Adipocyte (in vitro differentiated cells): ENCODE data around the gene TBATA.

Experiments
- DNase-seq: peaks from one replicate; pipeline ENCODE4 v3.0.0-alpha.2; 2015; ENCODE audit warnings: low read depth
- H3K27me3 ChIP-seq: replicated peaks from 2 replicates; pipeline ENCODE4 v1.7.0; 2013; ENCODE audit warnings: mild to moderate bottlenecking, low read length, moderate library complexity; ENCODE audit not compliant: control insufficient read depth, insufficient read depth
- H3K36me3 ChIP-seq: 2 replicates; pipeline ENCODE4 v1.7.0; 2013; ENCODE audit warnings: low read length, mild to moderate bottlenecking, moderate library complexity; ENCODE audit not compliant: control insufficient read depth, insufficient read depth, severe bottlenecking
- H3K4me1 ChIP-seq: 2 replicates; pipeline ENCODE4 v1.7.0; 2013; ENCODE audit warnings: mild to moderate bottlenecking, low read length, moderate library complexity; ENCODE audit not compliant: control insufficient read depth, insufficient read depth
- H3K4me3 ChIP-seq: 2 replicates; pipeline ENCODE4 v1.7.0; 2013; ENCODE audit warnings: mild to moderate bottlenecking, low read length, moderate library complexity
- H3K9ac ChIP-seq: 2 replicates; pipeline ENCODE4 v1.7.0; 2013; ENCODE audit warnings: mild to moderate bottlenecking, low read length, moderate library complexity
- H3K9me3 ChIP-seq: 2 replicates; pipeline ENCODE4 v1.7.0; 2013; ENCODE audit warnings: mild to moderate bottlenecking, low read length, moderate library complexity; ENCODE audit not compliant: control insufficient read depth

TBATA gene

DNA sequence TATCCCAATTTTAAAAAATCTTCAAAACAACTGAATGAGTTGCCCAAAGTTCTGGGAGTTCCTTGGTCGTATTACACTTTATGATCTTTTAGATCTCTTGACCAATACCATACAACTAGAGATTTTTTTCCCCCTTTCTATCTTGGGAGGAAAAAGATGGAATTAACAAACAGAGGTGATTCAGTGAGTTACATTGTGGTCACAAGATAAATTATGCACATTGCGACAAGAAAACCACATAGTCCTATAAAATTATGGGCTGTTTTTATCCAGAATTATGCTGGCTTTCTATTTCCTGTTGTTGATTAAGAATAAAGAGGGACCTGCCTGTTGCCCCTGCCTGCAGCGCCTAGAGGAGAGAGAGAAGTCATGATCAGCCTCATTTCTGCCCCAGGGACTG, 22.4 kb upstream of the TBATA start:
- no peaks in the 10 kb centered on the region for H3K36me3 ChIP-seq

DNA sequence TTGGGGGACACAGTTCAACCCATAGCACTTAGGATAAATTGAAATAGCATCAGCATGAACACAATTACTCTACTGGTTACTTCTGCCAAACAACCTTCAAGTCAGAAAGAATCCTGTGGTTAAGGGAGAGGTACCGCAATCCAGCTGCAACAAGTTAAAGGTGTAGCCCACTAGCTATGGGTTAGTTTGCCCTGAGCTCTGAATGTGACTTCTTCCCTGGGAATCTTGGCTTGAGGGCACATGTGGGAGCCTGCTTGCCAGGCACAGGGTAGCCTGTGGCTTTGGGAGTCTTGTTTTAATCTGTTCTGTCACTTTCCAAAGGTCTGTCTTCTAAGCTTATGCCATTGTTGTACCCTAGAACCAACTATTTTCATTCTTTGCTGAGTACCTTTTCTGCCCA, 21.7 kb upstream of the TBATA start:
- H3K9ac ChIP-seq: no peak overlapping the region
- peaks cover 15% of the 10 kb centered on the region for H3K4me1 ChIP-seq
- peaks cover 3% of the 10 kb centered on the region for H3K9me3 ChIP-seq
- no peaks in the 10 kb centered on the region for H3K36me3 ChIP-seq
- H3K27me3 ChIP-seq: peaks cover 3% of the 10 kb centered on the region
- DNase-seq: no peak
- H3K4me3 ChIP-seq: no peak overlapping the region

More for the DNA sequence above, 22.4 kb upstream of the TBATA start:
- Histone ChIP-seq H3K27me3 (no peaks in the 10 kb centered on the region), H3K9ac (no peak overlapping the region), H3K9me3 (no peaks in the 10 kb centered on the region), H3K4me1 (peaks cover 15% of the 10 kb centered on the region), H3K4me3 (no peak overlapping the region)
- no peak for DNase-seq

DNA sequence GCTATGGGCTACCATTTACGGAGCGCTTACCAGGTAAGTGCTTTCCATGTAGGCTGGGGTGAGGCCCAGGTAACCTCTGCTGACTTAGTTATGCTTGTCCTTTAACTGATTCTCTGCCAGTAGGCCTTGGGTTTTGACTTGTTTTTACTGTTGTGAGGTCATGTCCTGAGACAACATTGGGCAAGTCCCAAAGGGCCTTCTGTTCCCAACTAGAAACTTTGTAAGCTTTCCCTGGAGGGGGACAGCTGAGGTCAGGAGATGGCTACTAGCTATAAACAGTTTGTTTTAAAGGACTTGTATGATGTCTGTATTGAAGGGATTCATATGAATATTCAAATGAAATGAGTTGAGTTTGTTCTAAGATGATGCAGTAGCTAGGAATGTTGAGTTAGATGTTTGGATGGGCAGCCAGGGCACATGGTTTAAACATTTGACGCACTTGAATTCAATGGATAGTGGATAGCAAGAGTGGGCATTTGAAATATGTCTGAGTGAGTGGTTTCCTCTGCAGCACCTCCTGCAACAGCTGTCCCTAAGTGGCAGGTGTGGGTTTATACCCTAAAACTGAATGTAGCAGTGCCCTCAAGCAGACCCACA, 20.5 kb upstream of the TBATA start:
- H3K9me3 ChIP-seq: peaks cover 4% of the 10 kb centered on the region
- no peak overlapping the region for H3K4me3 ChIP-seq
- H3K27me3 ChIP-seq: peaks cover 6% of the 10 kb centered on the region
- no peaks in the 10 kb centered on the region for H3K36me3 ChIP-seq
- no peak overlapping the region for H3K9ac ChIP-seq
- DNase-seq: no peak
- H3K4me1 ChIP-seq: peaks cover 15% of the 10 kb centered on the region

DNA sequence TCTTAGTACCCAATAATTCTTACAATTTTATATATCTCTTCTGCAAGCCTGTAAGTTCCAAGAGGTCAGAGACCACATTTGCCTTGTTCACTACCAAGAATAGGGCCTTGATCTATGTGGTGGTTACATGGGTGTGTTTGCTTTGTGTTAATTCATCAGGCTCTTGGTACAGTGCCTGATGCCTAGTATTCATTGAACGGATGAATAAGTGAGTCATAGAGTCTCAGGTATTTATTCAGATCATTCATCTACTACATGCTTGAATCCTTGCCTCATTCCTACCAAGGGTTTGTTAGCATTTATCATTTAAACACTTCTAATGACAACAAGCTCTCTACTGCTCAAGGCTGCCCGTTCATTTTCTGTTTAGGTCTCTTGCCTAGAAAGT, 19.2 kb upstream of the TBATA start:
- peaks cover 4% of the 10 kb centered on the region for H3K9me3 ChIP-seq
- H3K27me3 ChIP-seq: peaks cover 6% of the 10 kb centered on the region
- no peak overlapping the region for H3K4me3 ChIP-seq
- no peaks in the 10 kb centered on the region for H3K36me3 ChIP-seq
- H3K9ac ChIP-seq: no peak overlapping the region
- H3K4me1 ChIP-seq: peaks cover 15% of the 10 kb centered on the region
- DNase-seq: no peak

DNA sequence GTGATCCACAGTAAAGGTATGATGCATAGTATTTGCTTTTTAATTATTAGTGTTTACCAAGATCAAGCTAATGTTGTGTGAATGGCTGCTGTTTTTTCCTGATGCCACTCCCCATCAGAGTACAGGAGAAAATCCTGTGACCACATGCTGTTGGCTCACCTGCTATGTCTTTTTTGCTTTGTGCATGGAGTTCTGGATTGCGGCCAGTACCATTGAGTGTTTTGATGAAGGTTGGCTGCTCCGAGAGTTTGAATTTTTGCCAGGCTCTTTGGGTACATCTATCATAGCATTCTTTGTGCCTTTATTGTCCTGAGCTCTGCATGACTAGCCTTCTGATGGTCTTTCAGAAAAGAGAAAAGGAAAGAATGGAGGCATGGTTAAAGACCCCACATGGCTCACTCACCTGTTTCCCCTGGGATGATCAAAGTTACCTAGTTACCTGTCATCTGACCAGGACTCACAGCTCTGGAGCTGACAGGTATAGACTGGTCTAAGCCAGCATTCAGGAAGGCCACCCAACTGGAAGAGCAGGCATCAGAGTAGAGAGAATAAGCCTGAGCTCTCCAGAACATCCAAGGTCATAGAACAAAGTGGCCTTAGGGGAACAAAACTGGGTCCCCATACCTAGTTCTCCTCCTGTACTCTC, 18.7 kb upstream of the TBATA start:
- Histone ChIP-seq H3K36me3 (no peaks in the 10 kb centered on the region), H3K4me3 (no peak overlapping the region), H3K9ac (no peak overlapping the region), H3K27me3 (peaks cover 10% of the 10 kb centered on the region), H3K4me1 (peaks cover 15% of the 10 kb centered on the region), H3K9me3 (peaks cover 4% of the 10 kb centered on the region)
- no peak for DNase-seq

DNA sequence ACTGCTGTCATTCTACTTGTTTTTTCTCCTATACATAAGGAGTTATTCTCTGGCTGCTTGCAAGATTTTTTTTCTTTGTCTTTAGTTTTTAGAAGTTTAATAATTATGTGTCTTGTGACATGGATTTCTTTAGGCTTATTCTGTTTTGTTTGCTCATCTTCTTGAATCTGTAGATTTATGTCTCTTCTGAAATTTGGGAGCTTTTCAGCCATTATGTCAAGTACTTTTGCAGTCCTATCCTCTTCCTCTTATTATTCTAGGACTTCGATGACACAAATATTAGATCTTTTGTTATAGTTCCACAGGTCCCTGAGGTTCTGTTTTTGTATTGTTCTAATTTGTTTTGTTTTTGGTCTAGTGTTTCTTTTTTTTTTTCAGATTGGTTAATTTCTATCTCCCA, 16.7 kb upstream of the TBATA start:
- peaks cover 18% of the 10 kb centered on the region for H3K27me3 ChIP-seq
- H3K36me3 ChIP-seq: no peaks in the 10 kb centered on the region
- H3K4me1 ChIP-seq: peaks cover 15% of the 10 kb centered on the region
- no peak overlapping the region for H3K4me3 ChIP-seq
- no peak for DNase-seq
- H3K9me3 ChIP-seq: peaks cover 6% of the 10 kb centered on the region
- H3K9ac ChIP-seq: no peak overlapping the region

DNA sequence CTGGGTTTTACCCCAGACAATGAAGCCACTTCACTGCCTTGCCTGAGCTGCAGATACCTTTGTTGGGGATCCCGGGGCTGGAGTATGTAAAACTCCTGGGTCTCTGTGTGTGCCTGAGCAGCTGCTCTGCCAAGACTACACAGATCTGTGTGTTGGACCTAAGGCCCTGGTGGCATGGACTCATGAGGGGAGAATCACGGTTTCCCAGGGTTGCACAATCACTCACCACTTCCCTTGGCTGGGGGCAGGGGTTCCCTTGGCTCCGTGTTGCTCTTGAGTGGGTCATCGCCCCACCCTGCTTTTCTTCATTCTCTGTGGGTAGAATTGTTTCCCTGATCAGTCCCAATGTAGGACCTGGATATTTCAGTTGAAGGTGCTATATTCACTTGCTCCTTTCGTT, 13.9 kb upstream of the TBATA start:
- peaks cover 26% of the 10 kb centered on the region for H3K27me3 ChIP-seq
- DNase-seq: peak; percentile 25
- H3K4me1 ChIP-seq: no peaks in the 10 kb centered on the region
- no peak overlapping the region for H3K9ac ChIP-seq
- H3K9me3 ChIP-seq: peaks cover 10% of the 10 kb centered on the region
- H3K4me3 ChIP-seq: no peak overlapping the region
- H3K36me3 ChIP-seq: no peaks in the 10 kb centered on the region

DNA sequence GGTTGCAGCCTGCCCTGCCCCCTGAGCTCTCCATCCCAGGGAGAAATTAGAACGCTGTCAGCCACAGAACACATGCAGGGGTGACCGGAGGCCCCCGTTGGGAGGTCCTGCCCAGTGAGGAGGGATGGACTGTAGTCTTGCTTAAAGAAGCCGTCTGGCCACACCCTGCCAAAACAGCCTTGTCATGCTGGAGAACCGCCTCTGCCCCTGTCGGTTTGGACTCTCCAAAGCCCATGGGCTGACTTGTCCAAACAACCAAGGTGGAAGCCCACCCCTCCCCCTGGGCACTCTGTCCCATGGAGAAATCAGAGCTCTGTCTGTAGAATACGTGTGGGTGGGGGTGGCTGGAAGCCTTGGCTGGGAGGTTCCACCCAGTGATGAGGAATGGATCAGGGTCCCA, 12.7 kb upstream of the TBATA start:
- no peak overlapping the region for H3K4me3 ChIP-seq
- H3K27me3 ChIP-seq: peaks cover 26% of the 10 kb centered on the region
- no peaks in the 10 kb centered on the region for H3K4me1 ChIP-seq
- no peak overlapping the region for H3K9ac ChIP-seq
- DNase-seq: no peak
- H3K36me3 ChIP-seq: no peaks in the 10 kb centered on the region
- H3K9me3 ChIP-seq: peaks cover 10% of the 10 kb centered on the region

DNA sequence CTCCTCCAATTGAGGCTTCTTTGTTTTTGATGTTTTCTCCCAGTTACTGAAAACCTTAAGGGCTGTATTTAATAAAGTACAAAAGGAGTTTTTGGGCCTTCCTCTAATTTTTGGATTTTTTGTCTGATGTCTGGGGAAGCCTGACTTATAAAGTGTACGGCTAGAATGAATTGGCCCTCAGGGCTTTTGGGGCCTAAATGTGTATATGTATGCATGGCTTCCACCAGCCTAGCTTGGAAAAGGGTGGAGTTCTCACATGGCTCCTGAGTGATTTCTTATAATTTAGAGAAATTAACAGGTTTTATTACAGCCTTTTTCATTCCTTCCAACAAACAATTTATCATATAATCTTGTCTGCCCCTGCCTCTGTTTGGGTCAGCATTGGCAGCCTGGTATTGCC, 10.4 kb upstream of the TBATA start:
- H3K9ac ChIP-seq: no peak overlapping the region
- H3K9me3 ChIP-seq: peaks cover 5% of the 10 kb centered on the region
- H3K4me1 ChIP-seq: no peaks in the 10 kb centered on the region
- no peak overlapping the region for H3K4me3 ChIP-seq
- H3K27me3 ChIP-seq: peaks cover 20% of the 10 kb centered on the region
- no peaks in the 10 kb centered on the region for H3K36me3 ChIP-seq
- no peak for DNase-seq

DNA sequence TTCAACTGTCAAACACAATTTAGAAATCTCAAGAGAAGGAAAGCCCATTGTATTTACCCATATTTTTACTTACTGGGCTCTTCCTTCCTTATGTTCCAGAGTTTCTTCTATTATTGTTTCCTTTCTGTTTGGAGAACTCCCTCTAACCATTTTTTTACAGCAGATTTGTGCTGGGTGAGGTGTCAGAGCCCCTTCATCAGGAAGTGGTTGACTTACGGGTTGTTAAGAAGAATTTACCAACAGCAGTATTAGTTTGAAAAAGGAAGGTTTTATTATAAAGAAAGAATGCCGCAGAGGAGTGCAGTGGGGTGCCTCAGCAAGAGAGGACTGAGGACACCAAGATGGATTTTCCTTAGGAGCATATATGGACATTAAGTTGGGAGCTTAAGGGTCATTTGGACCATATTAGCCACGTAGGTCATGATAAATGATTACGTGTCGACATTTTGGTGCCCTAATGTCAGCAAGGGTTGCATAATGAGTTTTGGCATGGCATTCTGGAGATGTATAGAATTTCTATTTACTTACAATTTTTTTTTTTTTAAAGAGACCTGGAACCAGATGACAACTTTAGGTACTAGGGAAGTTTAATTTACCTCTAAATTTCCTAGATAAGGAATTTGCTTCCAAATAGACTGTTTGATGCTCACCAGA, 6.3 kb upstream of the TBATA start:
- no peak for DNase-seq
- Histone ChIP-seq H3K4me3 (no peak overlapping the region), H3K4me1 (no peaks in the 10 kb centered on the region), H3K9me3 (peaks cover under 1% of the 10 kb centered on the region), H3K9ac (no peak overlapping the region), H3K36me3 (no peaks in the 10 kb centered on the region), H3K27me3 (peaks cover 7% of the 10 kb centered on the region)

DNA sequence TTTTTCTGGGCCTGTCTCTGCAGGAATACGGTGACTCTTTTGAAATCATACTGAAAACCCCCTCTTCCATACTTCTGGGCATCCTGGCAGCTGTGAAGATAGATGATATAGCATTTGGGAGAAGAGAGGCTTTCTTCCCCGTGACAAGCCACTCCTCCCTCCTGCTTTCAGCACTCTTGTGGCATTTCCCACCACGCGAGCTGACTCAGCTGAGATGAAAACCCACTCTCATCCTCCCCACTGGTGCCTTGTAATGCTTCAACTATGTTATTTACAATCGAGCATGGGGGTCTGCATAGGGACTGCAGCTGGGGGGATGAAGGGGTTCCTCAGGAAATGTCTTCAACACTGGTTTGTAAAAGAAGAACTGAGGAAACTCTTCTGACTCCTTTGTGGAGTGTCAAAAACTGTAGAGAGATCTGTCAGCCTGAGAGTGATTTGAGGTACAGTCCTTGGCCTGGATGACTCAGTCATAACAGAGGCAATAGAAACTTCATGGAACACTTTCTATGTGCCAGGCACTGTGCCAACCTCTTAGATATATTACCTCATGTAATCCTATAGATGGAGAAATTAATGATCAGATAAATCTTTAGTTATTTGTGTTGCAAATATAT, 1.7 kb upstream of the TBATA start:
- no peak overlapping the region for H3K9ac ChIP-seq
- no peaks in the 10 kb centered on the region for H3K36me3 ChIP-seq
- H3K27me3 ChIP-seq: peaks cover 12% of the 10 kb centered on the region
- DNase-seq: peak; percentile 14
- no peak overlapping the region for H3K4me3 ChIP-seq
- peaks cover 7% of the 10 kb centered on the region for H3K4me1 ChIP-seq
- H3K9me3 ChIP-seq: no peaks in the 10 kb centered on the region
